ENCODE measurements around the gene ZNF280C.
"Not testable (repeated sequence)": the region's sequence is repeated elsewhere in the genome, so short reads cannot be mapped to it uniquely, and the experiment has no call there.

Gene ZNF280C

DNA sequence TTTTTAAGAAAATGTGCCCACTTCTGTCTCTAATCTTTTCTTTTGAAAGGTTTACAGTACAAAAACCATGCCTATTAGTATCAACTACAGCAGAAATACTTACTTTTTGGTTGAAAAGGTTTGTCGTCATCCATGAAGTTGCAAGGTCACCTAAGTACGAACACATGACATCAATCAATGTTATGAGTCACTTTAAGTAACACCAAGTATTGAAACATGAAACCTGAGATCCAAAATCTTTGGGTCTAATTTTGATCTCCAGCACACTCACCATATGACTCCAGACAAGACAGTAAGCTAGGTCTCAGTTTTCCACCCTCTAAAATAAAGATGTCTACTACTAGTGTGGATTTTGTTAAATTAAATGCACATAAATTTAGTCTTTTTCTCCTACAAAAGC lies 8.4 kb downstream of the ZNF280C start:
- DNase-seq (ENCODE audit: low spot score): no peak

GRCh38 chrX:130253916-130254315 lies 14.8 kb downstream of the ZNF280C start:
- no peak for DNase-seq (ENCODE audit: low spot score)

GRCh38 chrX:130251671-130252070 lies 17.0 kb downstream of the ZNF280C start:
- DNase-seq (ENCODE audit: low spot score): no peak

GRCh38 chrX:130247996-130248395 lies 20.7 kb downstream of the ZNF280C start:
- no peak for DNase-seq (ENCODE audit: low spot score)

- no peak for DNase-seq (ENCODE audit: low spot score)
Measured at GRCh38 chrX:130246084-130246483, 22.6 kb downstream of the ZNF280C start.

DNA sequence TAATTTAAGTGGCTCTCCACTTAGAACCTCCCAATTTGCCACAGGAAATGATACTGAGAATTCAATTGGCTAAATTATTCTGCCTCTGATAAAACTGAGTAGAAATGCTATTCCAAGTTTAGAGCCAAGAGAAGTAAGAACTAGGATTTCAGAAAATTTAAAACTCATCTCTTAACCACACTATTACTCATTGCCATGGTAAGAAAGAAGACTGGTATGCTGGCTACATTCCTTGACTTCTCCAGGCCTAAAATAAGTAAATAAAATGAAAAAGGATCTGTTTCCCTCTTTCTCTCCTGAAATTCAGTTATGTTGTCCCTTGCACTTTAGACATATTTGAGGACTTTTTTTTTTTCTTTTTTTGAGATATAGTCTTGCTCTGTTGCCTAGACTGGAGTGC lies 23.3 kb downstream of the ZNF280C start:
- DNase-seq (ENCODE audit: low spot score): no peak

GRCh38 chrX:130231184-130231583 lies 37.5 kb downstream of the ZNF280C start:
- not testable (repeated sequence) for DNase-seq (ENCODE audit: low spot score)

DNA sequence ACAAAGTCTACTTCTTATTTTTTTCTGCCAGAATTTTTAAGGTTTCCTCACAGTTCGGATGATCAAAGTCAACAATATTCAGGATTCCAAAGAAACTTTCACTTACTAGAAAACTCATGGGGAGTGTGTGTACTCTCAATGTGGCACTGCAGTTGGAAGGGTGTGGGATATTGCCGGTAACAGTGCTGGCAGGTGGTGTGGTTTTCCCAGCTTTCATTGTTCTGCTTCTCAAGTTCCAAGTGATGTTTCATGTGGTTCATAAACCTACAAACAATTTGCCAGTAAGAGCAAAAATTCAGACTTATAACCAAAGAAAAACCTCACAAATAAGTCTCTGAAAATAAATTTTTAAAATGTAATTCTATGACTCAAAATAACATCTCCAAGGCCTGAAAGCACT lies 39.8 kb downstream of the ZNF280C start:
- no peak for DNase-seq (ENCODE audit: low spot score)

DNA sequence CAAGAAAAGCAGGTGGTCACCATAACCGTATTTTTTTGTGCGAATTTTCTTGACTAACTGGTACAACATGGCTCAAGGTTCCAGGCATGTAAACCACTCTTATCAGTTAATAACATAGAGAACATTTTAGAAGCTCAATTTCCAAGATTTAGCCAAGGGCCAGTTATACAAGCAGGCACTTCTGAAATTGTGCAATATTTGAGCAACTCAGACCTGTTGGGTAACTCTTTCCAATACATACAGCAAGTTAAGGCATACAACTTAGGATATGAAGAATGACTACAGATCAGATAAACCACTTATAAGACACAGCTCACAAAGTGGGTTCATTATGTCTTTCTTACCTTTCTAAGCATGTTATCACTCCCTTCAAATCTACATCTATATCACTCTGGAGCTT lies 43.9 kb downstream of the ZNF280C start:
- DNase-seq (ENCODE audit: low spot score): no peak

DNA sequence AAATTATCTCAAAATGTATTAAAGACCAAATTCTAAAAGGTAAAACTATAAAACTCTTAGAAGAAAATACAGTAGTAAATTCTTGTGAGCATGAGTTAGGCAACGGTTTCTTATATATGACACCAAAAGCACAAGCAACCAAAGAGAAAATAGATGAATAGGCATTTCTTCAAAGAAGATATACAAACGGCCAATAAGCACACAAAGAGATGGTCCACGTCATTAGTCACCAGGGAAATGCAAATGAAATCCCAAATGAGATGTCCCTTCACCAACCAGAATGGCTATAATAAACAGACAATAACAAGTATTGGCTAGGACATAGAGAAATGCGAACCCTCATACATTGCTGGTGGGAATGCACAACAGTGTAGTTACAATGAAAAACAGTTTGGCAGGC lies 52.4 kb downstream of the ZNF280C start:
- no peak for DNase-seq (ENCODE audit: low spot score)

- DNase-seq (ENCODE audit: low spot score): no peak
Measured at GRCh38 chrX:130213376-130213775, 55.3 kb downstream of the ZNF280C start.

DNA sequence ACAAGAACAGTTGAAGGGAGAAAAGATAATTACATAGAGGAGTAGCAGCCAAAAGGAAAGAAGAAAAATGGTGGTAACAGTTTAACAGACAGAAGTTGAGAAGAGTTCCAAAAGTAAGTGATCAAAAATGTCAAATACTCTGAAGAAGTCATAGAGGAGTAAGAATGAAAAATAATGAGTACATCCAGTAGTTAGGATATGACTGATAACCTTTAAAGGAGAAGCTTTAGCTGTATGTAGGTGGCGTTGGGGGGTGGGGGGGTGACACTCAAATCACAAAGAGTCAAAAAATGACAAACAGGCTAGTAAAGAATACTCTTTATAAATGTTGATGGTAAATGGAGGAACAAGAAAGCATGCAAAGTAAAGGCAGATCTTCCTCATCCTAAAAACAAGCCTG lies 56.3 kb downstream of the ZNF280C start:
- no peak for DNase-seq (ENCODE audit: low spot score)

DNA sequence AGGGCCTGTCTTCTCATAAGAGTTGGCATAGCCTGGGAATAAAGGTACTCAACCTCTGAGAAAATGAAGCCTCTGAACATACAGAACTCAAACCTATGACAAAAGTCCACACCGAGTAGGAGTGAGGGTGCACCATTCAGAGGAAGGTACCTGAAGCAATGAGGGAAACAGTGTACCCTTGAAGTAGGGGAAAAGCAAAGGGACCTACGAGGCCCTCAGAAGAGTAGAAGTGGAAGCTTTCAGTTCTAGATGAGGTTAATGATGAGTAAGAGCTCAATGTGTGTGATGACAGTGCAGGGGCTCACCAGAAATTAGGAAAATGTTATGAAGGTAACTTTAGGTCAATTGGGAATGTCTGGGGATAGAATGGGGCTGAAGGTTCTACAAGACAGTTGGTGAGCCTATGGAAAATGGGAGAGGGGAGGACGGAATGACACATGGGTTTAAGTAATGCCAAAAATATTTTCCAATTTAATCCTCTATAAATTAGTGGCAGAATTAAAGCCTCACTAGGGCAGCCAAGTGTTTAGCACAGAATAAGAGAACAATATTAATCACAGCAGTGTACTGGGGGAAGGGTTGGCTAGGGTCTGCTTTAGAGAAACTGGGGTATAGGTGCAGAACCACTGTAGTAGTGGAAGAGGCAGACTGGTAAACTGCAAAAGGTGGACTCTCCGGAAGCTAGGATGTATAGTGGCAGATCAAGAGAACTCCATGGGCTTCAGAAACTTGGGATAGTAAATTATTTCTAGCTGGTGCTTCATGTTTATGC lies 57.1 kb downstream of the ZNF280C start:
- DNase-seq (ENCODE audit: low spot score): no peak

GRCh38 chrX:130204647-130205046 lies 64.1 kb downstream of the ZNF280C start:
- no peak for DNase-seq (ENCODE audit: low spot score)

- DNase-seq (ENCODE audit: low spot score): no peak
Measured at GRCh38 chrX:130197464-130197863, 71.2 kb downstream of the ZNF280C start.

GRCh38 chrX:130196466-130196865 lies 72.2 kb downstream of the ZNF280C start:
- no peak for DNase-seq (ENCODE audit: low spot score)

DNA sequence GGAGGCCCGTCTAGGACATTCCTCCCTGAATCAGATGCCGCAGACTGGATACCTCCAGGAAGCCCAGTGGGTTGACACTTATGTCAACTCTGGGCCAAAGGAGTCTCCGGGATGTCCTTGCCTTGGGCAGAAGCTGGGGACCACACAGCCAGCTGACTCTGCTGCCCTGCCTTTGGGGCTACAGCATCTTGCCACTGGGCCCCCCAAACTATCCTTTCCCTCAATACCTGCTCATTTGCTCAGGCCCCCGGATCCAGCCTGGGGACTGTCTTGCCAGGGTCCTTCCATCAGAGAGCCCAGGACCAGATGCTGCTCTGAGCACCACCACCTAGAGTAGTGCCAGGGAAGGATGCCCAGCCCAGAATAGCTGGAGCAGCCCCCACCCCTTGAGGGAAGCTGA lies 77.9 kb downstream of the ZNF280C start:
- DNase-seq (ENCODE audit: low spot score): no peak

- DNase-seq (ENCODE audit: low spot score): no peak
Measured at GRCh38 chrX:130186651-130187050, 82.0 kb downstream of the ZNF280C start.

GRCh38 chrX:130184857-130185256 lies 83.8 kb downstream of the ZNF280C start:
- no peak for DNase-seq (ENCODE audit: low spot score)

GRCh38 chrX:130184168-130184567 lies 84.5 kb downstream of the ZNF280C start:
- no peak for DNase-seq (ENCODE audit: low spot score)

DNA sequence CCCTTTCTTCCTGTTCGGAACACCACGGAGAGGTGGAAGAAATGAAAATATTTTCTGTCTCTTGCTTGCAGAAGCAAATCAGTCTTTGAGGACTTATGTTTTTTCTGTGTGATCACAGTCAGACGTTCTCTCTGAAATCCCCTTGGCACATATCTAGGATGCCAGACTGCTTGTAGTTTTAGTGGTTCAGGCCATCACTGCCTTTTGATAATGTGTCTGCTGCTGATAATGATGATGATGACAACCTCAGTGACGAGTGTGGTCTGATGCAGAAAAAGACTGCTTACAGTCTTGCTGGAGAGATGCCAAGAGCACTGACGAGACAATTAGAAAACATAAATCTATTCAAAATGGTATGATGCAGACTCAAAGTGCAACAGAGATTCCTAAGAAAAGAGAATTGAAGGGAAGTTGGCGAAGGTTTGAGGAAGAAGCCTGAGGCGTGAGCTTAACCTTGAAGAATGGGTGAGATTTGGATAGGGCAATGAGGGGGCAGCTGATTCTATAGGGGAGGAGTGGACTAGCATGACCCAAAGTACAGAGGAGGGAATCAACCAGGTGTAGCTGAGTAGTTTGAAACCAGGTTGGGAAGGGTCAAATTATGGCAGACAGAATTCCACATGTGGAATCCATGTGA lies 89.0 kb downstream of the ZNF280C start:
- DNase-seq (ENCODE audit: low spot score): no peak

DNA sequence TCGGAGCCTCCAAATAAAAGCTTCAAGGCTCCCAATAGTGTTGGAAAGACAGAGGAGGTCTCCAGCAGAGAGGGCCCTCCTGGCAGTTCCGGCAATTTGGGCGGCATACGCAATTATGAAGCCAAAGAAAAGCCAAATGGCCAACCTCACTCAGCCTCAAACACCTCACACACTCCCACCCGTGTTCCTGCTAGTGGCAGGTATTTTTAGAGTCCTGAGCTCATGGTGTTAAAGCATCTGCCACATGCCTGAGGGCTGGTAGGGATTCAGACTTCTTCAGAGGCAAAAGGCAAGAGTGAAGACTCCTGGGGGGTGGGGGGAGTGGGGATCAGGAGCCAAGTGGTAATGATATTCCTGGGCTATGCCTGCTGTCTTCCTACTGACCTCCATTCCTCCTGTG lies 89.5 kb downstream of the ZNF280C start:
- no peak for DNase-seq (ENCODE audit: low spot score)

DNA sequence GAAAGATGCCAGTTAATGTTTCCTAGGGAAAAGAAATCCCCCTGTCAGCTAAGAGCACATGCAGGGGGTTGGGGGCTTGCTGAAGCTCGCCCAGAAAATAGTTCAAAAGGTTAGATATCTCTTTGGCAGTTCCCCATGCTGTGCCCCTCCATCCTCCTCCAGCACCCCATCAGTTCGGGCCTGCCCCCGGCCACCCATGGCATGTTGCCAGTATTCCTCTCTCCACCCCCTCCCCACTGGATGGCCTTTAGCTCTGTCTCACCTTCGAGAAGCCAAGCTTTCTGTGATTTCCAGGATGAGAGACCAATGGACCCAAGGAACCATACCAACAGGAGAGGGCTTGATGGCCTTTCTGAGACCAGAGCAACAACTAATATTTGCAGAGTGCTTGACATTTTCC lies 91.8 kb downstream of the ZNF280C start:
- DNase-seq (ENCODE audit: low spot score): no peak

DNA sequence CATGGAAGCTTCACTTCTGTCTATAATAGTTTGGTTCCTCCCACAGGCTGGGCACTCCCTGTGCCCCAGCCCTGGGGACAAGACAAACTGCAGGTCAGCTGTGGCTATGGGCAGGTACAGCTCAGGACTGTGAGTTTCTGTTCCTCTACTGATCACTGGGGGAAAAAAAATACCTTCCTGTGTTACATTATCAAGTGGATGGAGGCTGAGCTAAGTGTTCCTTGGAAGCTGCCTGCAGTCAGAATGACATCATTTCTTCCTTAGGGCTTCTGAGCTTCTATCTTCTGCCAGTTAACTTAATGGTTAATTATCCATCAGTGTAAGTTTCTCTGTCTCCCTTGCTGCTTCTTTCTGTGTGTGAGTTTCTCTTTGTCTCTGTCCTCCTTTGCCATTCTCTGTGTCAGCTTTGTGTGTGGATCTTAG lies 92.3 kb downstream of the ZNF280C start:
- no peak for DNase-seq (ENCODE audit: low spot score)
